ENCODE results near the gene KLF11.

Gene KLF11

DNA sequence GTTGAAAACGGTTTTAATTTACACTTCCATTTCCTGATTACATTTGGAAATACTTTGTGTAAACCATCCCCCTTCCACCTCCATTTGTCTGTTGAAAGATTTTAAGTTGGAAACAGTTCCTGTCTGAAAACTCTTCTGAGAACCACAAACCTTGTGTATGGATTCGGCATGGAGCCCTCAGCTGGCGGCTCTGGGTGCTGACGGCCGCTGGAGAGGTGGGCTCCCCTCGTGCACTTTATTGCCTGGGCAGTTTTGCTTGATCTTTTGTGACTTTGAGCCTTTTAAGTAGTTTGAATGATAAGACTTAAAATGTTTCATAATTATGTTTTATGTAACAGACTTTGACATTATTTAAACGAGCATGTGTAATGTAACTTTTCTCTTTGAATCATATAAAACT, 11.1 kb downstream of the KLF11 start:
- Histone ChIP-seq H3K4me3 (ENCODE audit: low read length) (no peak overlapping the region), H3K36me3 (ENCODE audit: control insufficient read depth, low read length) (no peaks in the 10 kb centered on the region), H3K4me1 (ENCODE audit: control insufficient read depth, low read length) (no peaks in the 10 kb centered on the region), H3K27me3 (ENCODE audit: control insufficient read depth, low read length) (peaks cover 15% of the 10 kb centered on the region), H3K4me2 (ENCODE audit: low read length) (no peak overlapping the region), H3K9me3 (ENCODE audit: control insufficient read depth, insufficient read depth, low read length) (no peaks in the 10 kb centered on the region), H3F3A (ENCODE audit: control insufficient read depth, insufficient read depth) (no peaks in the 10 kb centered on the region), H3K9me2 (replicated peaks; ENCODE audit: control insufficient read depth, low read length) (no peaks in the 10 kb centered on the region), H4K20me1 (ENCODE audit: control insufficient read depth, insufficient read depth, low read depth, low read length) (no peaks in the 10 kb centered on the region), H3K27ac (ENCODE audit: low read depth, low read length) (no peak overlapping the region), H3K79me2 (ENCODE audit: control insufficient read depth, low read length) (no peaks in the 10 kb centered on the region)
- no peak for TF ChIP-seq EZH2phosphoT487 (IDR thresholded peaks at IDR 0.05; ENCODE audit: borderline replicate concordance, low read length)
- TF ChIP-seq, protein P1, sequence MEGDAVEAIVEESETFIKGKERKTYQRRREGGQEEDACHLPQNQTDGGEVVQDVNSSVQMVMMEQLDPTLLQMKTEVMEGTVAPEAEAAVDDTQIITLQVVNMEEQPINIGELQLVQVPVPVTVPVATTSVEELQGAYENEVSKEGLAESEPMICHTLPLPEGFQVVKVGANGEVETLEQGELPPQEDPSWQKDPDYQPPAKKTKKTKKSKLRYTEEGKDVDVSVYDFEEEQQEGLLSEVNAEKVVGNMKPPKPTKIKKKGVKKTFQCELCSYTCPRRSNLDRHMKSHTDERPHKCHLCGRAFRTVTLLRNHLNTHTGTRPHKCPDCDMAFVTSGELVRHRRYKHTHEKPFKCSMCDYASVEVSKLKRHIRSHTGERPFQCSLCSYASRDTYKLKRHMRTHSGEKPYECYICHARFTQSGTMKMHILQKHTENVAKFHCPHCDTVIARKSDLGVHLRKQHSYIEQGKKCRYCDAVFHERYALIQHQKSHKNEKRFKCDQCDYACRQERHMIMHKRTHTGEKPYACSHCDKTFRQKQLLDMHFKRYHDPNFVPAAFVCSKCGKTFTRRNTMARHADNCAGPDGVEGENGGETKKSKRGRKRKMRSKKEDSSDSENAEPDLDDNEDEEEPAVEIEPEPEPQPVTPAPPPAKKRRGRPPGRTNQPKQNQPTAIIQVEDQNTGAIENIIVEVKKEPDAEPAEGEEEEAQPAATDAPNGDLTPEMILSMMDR (IDR thresholded peaks at IDR 0.05; ENCODE audit: low read depth, low read length, poor library complexity, severe bottlenecking) = no peak

DNA sequence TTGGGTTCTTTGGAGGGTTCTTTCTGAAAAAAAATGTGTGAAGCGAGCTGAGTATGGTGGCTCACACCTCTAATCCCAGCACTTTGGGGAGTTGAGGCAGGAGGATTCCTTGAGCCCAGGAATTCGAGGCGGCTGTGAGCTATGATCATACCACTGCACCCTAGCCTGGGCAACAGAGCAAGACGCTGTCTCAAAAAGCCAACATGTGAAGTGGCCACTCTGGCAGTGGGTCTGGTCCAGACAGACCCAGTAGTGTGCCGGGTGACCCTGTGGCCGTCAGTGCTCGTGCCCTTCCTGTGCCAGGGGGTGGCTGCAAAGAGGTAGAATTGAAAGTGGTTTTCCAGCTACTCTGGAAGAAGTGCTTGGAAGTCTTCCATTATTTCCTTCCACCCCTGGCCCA, 11.6 kb downstream of the KLF11 start:
- TF ChIP-seq, protein P1 (IDR thresholded peaks at IDR 0.05; ENCODE audit: low read depth, low read length, poor library complexity, severe bottlenecking) = no peak
- TF ChIP-seq EZH2phosphoT487 (IDR thresholded peaks at IDR 0.05; ENCODE audit: borderline replicate concordance, low read length) = no peak
- Histone ChIP-seq H3K9me2 (replicated peaks; ENCODE audit: control insufficient read depth, low read length) (no peaks in the 10 kb centered on the region), H3K27me3 (ENCODE audit: control insufficient read depth, low read length) (peaks cover 15% of the 10 kb centered on the region), H3K4me1 (ENCODE audit: control insufficient read depth, low read length) (no peaks in the 10 kb centered on the region), H3K4me3 (ENCODE audit: low read length) (no peak overlapping the region), H4K20me1 (ENCODE audit: control insufficient read depth, insufficient read depth, low read depth, low read length) (no peaks in the 10 kb centered on the region), H3F3A (ENCODE audit: control insufficient read depth, insufficient read depth) (no peaks in the 10 kb centered on the region), H3K36me3 (ENCODE audit: control insufficient read depth, low read length) (no peaks in the 10 kb centered on the region), H3K79me2 (ENCODE audit: control insufficient read depth, low read length) (no peaks in the 10 kb centered on the region), H3K9me3 (ENCODE audit: control insufficient read depth, insufficient read depth, low read length) (no peaks in the 10 kb centered on the region), H3K27ac (ENCODE audit: low read depth, low read length) (no peak overlapping the region), H3K4me2 (ENCODE audit: low read length) (no peak overlapping the region)

DNA sequence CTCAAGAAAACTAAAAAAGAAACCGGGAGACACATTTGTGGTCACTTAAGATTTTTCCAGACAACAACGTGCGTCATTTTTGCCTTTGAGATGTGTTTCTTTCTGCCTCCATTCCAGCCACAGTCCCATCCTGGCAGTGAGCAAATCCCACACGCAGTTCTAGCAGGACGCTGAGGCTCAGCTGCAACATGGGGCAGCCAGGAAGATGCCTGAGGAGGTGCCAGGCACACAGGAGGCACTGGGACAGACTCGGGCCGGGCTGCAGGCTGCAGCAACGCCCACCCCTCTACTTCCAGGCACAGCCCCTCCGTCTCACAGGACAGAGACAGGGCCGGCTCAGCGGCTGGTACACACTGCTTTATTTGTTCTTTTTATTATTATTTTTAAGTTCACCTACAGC, 13.1 kb downstream of the KLF11 start:
- no peaks in the 10 kb centered on the region for H3K79me2 ChIP-seq (ENCODE audit: control insufficient read depth, low read length)
- H3K36me3 ChIP-seq (ENCODE audit: control insufficient read depth, low read length) = no peaks in the 10 kb centered on the region
- H3K9me3 ChIP-seq (ENCODE audit: control insufficient read depth, insufficient read depth, low read length) = no peaks in the 10 kb centered on the region
- H3K27ac ChIP-seq (ENCODE audit: low read depth, low read length) = no peak overlapping the region
- peaks cover 15% of the 10 kb centered on the region for H3K27me3 ChIP-seq (ENCODE audit: control insufficient read depth, low read length)
- H3K4me3 ChIP-seq (ENCODE audit: low read length) = no peak overlapping the region
- TF ChIP-seq EZH2phosphoT487 (IDR thresholded peaks at IDR 0.05; ENCODE audit: borderline replicate concordance, low read length) = no peak
- TF ChIP-seq, protein P1 (IDR thresholded peaks at IDR 0.05; ENCODE audit: low read depth, low read length, poor library complexity, severe bottlenecking) = no peak
- no peak overlapping the region for H3K4me2 ChIP-seq (ENCODE audit: low read length)
- no peaks in the 10 kb centered on the region for H3F3A ChIP-seq (ENCODE audit: control insufficient read depth, insufficient read depth)
- no peaks in the 10 kb centered on the region for H3K4me1 ChIP-seq (ENCODE audit: control insufficient read depth, low read length)
- H4K20me1 ChIP-seq (ENCODE audit: control insufficient read depth, insufficient read depth, low read depth, low read length) = no peaks in the 10 kb centered on the region
- H3K9me2 ChIP-seq (replicated peaks; ENCODE audit: control insufficient read depth, low read length) = no peaks in the 10 kb centered on the region

Measured in DOHH2 (cell line).